GM21528 (cell line): ENCODE data around the gene PPP2R2D.

Source experiments
- ATAC-seq: cut with Tn5 transposase; IDR thresholded peaks from one replicate; pipeline ENCODE4 v1.9.1; 2021; ENCODE audit warnings: mild to moderate bottlenecking, moderate library complexity; ENCODE audit not compliant: unreplicated experiment, low FRiP score

Gene PPP2R2D

GRCh38 chr10:131926253-131926652, 25.4 kb downstream of the PPP2R2D start:
- no peak for ATAC-seq

GRCh38 chr10:131926743-131927595, 26.2 kb downstream of the PPP2R2D start:
- ATAC-seq = no peak

GRCh38 chr10:131928248-131929095, 27.7 kb downstream of the PPP2R2D start:
- peak; percentile 89 for ATAC-seq

GRCh38 chr10:131929122-131929845, 28.5 kb downstream of the PPP2R2D start:
- ATAC-seq = no peak

- ATAC-seq = no peak
Observed at GRCh38 chr10:131930150-131930549, 29.3 kb downstream of the PPP2R2D start.

GRCh38 chr10:131930586-131931330, 29.9 kb downstream of the PPP2R2D start:
- ATAC-seq = no peak

GRCh38 chr10:131931981-131932380, 31.2 kb downstream of the PPP2R2D start:
- no peak for ATAC-seq

- ATAC-seq = no peak
Observed at GRCh38 chr10:131933016-131933695, 32.3 kb downstream of the PPP2R2D start.

GRCh38 chr10:131933696-131934086, 32.9 kb downstream of the PPP2R2D start:
- no peak for ATAC-seq

GRCh38 chr10:131934769-131935168, 34.0 kb downstream of the PPP2R2D start:
- no peak for ATAC-seq

GRCh38 chr10:131935260-131935659, 34.5 kb downstream of the PPP2R2D start:
- ATAC-seq = no peak

- ATAC-seq = no peak
Observed at GRCh38 chr10:131936294-131936693, 35.5 kb downstream of the PPP2R2D start.

- no peak for ATAC-seq
Observed at GRCh38 chr10:131936736-131937135, 35.9 kb downstream of the PPP2R2D start.

GRCh38 chr10:131937836-131938235, 37.0 kb downstream of the PPP2R2D start:
- no peak for ATAC-seq

GRCh38 chr10:131938681-131939080, 37.9 kb downstream of the PPP2R2D start:
- no peak for ATAC-seq

- no peak for ATAC-seq
Observed at GRCh38 chr10:131942455-131942854, 41.6 kb downstream of the PPP2R2D start.

GRCh38 chr10:131943021-131943814, 42.4 kb downstream of the PPP2R2D start:
- ATAC-seq = no peak

- ATAC-seq = no peak
Observed at GRCh38 chr10:131944412-131944811, 43.6 kb downstream of the PPP2R2D start.
